Stomach (tissue), 4 donors: ENCODE measurements around the gene GNS.

Source experiments
- EP300 ChIP-seq: sonication (generic); formaldehyde crosslinking; IDR thresholded peaks from one replicate; pipeline ENCODE4 v1.6.1; 2017; ENCODE audit warnings: antibody characterized with exemption
- POLR2A ChIP-seq, 4 donors: fragments of 450-650 bp; IDR thresholded peaks; one replicate each; pipeline ENCODE4 v1.6.1; 2016; ENCODE audit warnings: antibody characterized with exemption in 4 of 4, control low read depth in 2 of 4, mild to moderate bottlenecking in 1 of 4, moderate library complexity in 1 of 4
- POLR2AphosphoS5 ChIP-seq, 3 donors: sonication (generic); formaldehyde crosslinking; IDR thresholded peaks; one replicate each; pipeline ENCODE4 v1.6.1; 2016; ENCODE audit warnings: antibody characterized with exemption in 3 of 3
- TF ChIP-seq, protein P1 (sequence below), 7 experiments: fragments of 450-650 bp in 4 of 7; fragments of 200-600 bp in 3 of 7; sonication (generic) in 3 of 7; IDR thresholded peaks; one replicate each; pipeline ENCODE4 v1.5.1; 2016 to 2019; ENCODE audit warnings: antibody characterized with exemption in 7 of 7, control low read depth in 2 of 7, mild to moderate bottlenecking in 1 of 7

DNA sequence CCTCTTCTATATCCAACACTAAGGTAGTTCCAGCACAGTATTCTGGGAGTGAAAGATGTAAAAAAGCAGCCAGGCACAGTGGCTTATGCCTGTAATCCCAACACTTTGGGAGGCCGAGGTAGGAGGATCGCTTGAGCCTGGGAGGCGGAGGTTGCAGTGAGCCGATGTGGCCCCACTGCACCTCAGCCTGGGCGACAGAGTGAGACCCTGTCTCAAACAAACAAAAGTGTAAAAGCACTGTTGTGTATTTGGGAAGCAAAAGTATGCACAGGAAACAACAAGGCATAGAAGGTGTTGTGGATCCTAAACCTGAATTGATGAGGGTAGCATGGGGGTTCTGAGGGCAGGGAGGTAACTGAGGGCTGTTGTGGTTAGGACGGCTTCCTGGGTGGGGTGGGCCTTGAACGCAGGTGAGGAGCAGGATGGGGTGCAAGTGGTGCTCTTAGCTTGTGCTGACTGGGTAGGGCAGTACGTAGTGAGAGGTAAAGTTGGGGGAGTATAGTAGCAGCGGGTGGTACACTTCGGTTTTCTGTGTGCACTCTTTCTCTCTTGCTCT, 84.8 kb downstream of the GNS start:
- TF ChIP-seq, protein P1, sequence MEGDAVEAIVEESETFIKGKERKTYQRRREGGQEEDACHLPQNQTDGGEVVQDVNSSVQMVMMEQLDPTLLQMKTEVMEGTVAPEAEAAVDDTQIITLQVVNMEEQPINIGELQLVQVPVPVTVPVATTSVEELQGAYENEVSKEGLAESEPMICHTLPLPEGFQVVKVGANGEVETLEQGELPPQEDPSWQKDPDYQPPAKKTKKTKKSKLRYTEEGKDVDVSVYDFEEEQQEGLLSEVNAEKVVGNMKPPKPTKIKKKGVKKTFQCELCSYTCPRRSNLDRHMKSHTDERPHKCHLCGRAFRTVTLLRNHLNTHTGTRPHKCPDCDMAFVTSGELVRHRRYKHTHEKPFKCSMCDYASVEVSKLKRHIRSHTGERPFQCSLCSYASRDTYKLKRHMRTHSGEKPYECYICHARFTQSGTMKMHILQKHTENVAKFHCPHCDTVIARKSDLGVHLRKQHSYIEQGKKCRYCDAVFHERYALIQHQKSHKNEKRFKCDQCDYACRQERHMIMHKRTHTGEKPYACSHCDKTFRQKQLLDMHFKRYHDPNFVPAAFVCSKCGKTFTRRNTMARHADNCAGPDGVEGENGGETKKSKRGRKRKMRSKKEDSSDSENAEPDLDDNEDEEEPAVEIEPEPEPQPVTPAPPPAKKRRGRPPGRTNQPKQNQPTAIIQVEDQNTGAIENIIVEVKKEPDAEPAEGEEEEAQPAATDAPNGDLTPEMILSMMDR (IDR thresholded peaks at IDR 0.05), result no peak
- no peak for TF ChIP-seq POLR2A (IDR thresholded peaks at IDR 0.05)
- no peak for TF ChIP-seq EP300
- no peak for TF ChIP-seq POLR2AphosphoS5 (IDR thresholded peaks at IDR 0.05)
